ENCODE results near the gene ZFAND3. TPM values are rescaled to one million over a fixed set of nuclear protein-coding genes. Genes with fewer than 3 reads are reported as not detected.

Gene ZFAND3
- polyA plus RNA-seq, 1 donor from 2014 or later, result 19.7 TPM

- Histone ChIP-seq H3K9me2 (ENCODE audit: insufficient read depth, low read length) (no peaks in the 10 kb centered on the region), H2AFZ (ENCODE audit: low read depth, low read length) (no peak overlapping the region), H3K79me2 (replicated peaks; ENCODE audit: insufficient read depth, low read length) (peaks cover 23% of the 10 kb centered on the region), H3K27me3 (ENCODE audit: insufficient read depth, low read depth, low read length) (no peaks in the 10 kb centered on the region), H3K4me3 (ENCODE audit: low read length) (no peak overlapping the region), H3K9ac (ENCODE audit: low read length) (no peak overlapping the region), H4K20me1 (ENCODE audit: insufficient read depth) (no peaks in the 10 kb centered on the region), H3K36me3 (ENCODE audit: insufficient read depth, low read length) (no peaks in the 10 kb centered on the region), H3K4me2 (ENCODE audit: low read length) (no peak overlapping the region), H3K27ac (ENCODE audit: low read length) (no peak overlapping the region), H3K9me3 (ENCODE audit: low read length) (no peaks in the 10 kb centered on the region), H3F3A (ENCODE audit: insufficient read depth, low read length, poor library complexity, severe bottlenecking) (no peaks in the 10 kb centered on the region)
- TF ChIP-seq CTCF (IDR thresholded peaks at IDR 0.05; ENCODE audit: poor library complexity, severe bottlenecking), result no peak
- no peak for TF ChIP-seq EP300 (conservative IDR thresholded peaks at IDR 0.05; ENCODE audit: poor library complexity, severe bottlenecking)
These were observed 220.7 kb downstream of the ZFAND3 start for GRCh38 chr6:38040254-38040653.

GRCh38 chr6:38043259-38043753 is 223.8 kb downstream of the ZFAND3 start:
- TF ChIP-seq EP300 (conservative IDR thresholded peaks at IDR 0.05; ENCODE audit: poor library complexity, severe bottlenecking), result no peak
- no peak for TF ChIP-seq EZH2 (IDR thresholded peaks at IDR 0.05; ENCODE audit: borderline replicate concordance, insufficient read depth, low read length, poor library complexity, severe bottlenecking)
- TF ChIP-seq MXI1 (conservative IDR thresholded peaks at IDR 0.05; ENCODE audit: poor library complexity, severe bottlenecking), result no peak
- TF ChIP-seq CTCF (IDR thresholded peaks at IDR 0.05; ENCODE audit: poor library complexity, severe bottlenecking), result no peak
- TF ChIP-seq POLR2AphosphoS5 (IDR thresholded peaks at IDR 0.05), result no peak
- TF ChIP-seq TAF1 (IDR thresholded peaks at IDR 0.05; ENCODE audit: low read depth), result no peak
- no peak for TF ChIP-seq SMC3 (conservative IDR thresholded peaks at IDR 0.05; ENCODE audit: poor library complexity)
- no peak for TF ChIP-seq RAD21 (conservative IDR thresholded peaks at IDR 0.05)
- TF ChIP-seq REST (IDR thresholded peaks at IDR 0.05; ENCODE audit: borderline replicate concordance), result no peak
- Histone ChIP-seq H3K9me2 (ENCODE audit: insufficient read depth, low read length) (no peaks in the 10 kb centered on the region), H3K9ac (ENCODE audit: low read length) (no peak overlapping the region), H2AFZ (ENCODE audit: low read depth, low read length) (no peak overlapping the region), H4K20me1 (ENCODE audit: insufficient read depth) (no peaks in the 10 kb centered on the region), H3K9me3 (ENCODE audit: low read length) (no peaks in the 10 kb centered on the region), H3K4me2 (ENCODE audit: low read length) (no peak overlapping the region), H3K36me3 (ENCODE audit: insufficient read depth, low read length) (no peaks in the 10 kb centered on the region), H3K27me3 (ENCODE audit: insufficient read depth, low read depth, low read length) (no peaks in the 10 kb centered on the region), H3K79me2 (replicated peaks; ENCODE audit: insufficient read depth, low read length) (peaks cover 23% of the 10 kb centered on the region), H3K4me3 (ENCODE audit: low read length) (no peak overlapping the region), H3K27ac (ENCODE audit: low read length) (no peak overlapping the region), H3F3A (ENCODE audit: insufficient read depth, low read length, poor library complexity, severe bottlenecking) (no peaks in the 10 kb centered on the region)

All from neural cell (in vitro differentiated cells).